Stimulated activated CD8-positive, alpha-beta memory T cell treated with anti-CD3 and anti-CD28 coated beads, Interleukin-12 subunit alpha, Interleukin-12 subunit beta, amount 100 ng/mL, for 4 hours (primary cell): Measurements from ENCODE around the gene ENTPD6.
A peak's percentile ranks its signal among the peaks of the same experiment; 100 is the strongest.
"Not testable (repeated sequence)": the region's sequence is repeated elsewhere in the genome, so short reads cannot be mapped to it uniquely, and the experiment has no call there.

Experiments
- DNase-seq: peaks from one replicate; pipeline ENCODE4 v3.0.0-alpha.2; 2020; ENCODE audit warnings: low read depth

ENTPD6 gene

DNA sequence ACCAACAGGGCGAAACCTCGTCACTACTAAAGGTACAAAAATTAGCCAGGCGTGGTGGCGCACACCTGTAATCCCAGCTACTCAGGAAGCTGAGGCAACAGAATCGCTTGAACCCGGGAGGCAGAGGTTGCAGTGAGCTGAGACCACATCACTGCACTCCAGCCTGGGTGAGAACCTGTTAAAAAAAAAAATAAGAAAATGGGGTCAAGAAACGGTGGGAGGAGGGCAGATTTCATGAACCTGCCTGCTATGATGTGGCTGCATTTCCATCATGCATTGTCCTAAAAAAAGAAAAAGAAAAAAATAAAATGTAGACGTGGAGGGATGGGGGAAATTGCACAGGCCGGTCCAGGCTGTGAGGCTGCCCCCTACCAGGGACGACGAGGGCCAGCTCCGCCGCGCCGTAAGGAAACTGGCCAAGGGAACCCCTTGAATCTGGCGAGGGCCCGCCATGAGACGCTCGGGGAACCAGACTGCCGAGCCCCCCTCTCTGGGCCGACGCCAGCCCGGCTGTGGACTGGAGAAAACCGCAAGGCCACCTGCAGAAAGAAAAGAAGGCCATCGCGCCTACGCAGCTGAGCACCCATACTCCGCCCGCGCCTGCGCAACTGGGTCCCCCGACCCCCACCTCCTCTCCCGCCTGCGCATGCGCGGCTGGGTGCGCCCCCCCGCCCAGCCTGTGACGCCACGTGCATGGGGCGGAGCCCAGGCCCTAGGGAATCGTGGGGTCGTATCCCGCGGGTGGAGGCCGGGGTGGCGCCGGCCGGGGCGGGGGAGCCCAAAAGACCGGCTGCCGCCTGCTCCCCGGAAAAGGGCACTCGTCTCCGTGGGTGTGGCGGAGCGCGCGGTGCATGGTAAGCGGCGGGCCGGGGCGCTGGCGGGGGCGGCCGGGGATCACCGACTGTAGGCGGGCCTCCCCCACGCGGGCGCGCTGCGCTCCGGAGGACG lies at the start of gene ENTPD6:
ENTPD6 (plus strand) TSS at position 699 of the 948 bp plus-strand sequence. CDS start 10,825 bp downstream, outside the sequence.
- DNase-seq: peak; percentile 91

DNA sequence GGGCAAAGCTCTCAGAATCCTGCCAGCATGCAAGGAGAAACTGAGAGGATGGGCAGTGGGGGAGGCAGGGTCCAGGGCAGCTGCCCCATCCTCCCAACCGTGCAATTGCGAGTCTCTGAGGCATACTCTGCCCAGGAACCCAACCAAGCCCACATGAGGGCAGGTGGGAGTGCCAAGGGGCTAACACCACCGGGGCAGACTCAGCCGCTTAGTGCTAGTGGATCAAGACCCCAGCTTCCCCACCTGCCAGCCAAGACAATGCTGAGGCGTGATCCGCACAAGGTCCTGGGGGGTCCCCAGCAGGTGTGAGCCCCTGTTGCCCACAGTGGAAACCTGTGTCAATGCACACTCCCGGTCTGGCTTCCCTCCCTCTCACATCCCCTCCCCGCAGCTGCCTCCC lies 48.5 kb upstream of the ENTPD6 start:
- no peak for DNase-seq

DNA sequence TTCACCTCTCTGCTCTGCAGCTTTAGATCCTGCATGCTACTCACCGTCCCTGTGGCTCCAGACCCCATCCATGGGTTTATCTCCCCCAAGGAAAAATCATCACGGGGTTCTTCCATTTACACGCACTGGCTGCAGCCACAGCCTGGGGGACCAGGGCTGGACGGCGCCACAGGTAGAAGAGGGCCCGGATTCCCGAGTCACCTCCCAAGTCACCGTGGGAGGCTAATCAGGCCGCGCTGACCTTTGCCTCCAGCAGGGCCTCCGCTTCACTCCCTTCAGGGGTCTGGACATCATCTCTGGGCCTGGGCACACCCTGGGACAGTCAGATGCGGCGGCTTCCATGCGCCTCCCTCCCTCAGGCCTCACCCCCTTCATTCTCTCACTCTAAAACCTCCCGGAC lies 47.8 kb upstream of the ENTPD6 start:
- no peak for DNase-seq

DNA sequence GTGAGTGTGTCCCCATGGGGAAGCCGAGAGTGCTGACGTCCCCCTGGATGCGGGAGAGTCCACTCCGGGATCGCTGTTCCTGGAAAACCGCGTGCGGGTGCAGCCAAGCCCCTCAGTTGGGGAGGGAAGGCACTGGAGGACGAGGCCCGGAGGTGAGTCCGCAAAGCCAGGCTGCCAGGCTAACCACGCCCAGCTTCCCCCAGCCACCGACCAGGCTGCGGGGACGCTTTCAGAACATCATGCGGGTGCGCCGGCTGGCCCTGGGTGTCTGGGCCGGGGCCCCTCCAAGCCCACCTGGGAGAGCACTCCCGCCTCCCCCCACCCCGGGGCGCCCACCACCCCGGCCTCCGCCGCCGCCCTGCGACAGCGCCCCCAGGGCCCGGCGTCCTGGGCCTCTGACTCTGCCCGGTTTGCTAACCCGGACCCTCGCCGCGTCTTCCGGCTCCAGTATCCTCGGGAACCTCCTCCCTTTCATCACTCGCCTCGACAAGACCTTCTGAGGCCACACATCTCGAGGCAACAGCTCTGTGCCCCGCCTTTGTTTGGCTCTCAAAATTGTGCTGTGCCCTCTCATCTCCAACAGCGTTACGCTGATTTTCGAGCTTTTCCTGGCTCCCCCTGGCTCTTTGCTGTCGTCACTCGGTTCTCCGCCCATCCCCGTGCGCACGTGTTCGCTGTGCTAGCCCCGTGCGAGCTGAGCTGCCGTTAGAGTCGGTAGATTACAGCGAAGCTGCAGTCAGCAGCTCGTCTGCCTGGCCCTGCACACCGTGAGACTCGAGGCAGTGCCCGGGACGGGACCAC lies 47.1 kb upstream of the ENTPD6 start:
- peak; percentile 48 for DNase-seq

DNA sequence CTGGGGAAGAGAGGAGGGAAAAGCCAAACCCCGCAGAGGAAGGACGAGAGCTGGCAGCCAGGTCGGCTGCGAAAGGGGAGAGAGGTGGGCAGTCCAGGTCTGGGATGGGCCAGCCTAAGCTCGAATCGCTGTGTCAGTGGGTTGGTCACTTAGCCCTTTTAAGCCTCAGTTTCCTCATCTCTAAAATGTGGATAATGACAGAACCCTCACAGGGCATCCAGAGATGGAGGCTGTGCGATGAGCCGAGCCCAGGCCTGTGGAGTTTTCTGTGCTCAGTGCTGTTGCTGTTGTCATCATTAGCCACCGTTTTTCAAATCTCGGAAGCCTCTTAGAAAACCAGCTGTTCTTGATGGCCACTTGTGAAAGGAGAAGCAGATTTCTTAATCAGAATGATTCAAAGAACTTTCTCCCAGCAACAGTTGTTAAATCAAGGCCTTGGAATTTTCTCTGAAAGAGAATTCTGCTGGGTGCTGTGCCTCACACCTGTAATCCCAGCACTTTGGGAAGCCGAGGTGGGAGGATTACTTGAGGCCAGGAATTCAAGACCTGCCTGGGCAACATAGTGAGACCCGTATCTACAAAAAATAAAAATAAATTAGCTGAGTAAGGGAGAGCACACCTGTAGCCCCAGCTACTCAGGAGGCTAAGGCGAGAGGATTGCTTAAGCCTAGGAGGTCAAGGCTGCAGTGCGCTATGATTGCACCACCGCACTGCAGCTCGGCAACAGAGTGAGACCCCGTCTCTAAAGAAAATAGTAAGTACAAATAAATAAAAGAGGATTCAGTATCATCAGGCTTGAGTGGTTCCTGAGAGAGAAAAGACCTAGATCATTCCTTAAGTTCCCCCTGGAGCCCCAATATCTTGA lies 46.3 kb upstream of the ENTPD6 start:
- DNase-seq: no peak

DNA sequence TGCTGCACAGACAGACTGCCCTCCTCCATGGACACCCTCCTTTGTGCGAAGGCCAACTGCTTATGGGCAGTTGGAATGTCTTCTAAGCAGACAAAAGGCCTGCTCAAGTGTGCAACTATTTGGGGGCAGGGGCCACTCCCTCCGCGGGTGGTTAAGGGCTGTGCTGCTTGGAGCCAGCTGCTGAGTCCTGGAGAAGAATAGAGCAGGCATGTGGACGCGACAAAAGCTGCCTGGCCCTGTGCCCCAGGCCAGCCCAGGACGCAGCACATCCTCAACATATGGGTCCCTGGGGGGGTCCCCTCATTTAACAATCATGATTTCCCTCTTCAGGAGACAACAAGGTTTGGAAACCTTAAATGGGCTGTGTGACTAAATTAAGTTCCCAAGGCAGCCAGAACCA lies 45.5 kb upstream of the ENTPD6 start:
- DNase-seq: no peak

DNA sequence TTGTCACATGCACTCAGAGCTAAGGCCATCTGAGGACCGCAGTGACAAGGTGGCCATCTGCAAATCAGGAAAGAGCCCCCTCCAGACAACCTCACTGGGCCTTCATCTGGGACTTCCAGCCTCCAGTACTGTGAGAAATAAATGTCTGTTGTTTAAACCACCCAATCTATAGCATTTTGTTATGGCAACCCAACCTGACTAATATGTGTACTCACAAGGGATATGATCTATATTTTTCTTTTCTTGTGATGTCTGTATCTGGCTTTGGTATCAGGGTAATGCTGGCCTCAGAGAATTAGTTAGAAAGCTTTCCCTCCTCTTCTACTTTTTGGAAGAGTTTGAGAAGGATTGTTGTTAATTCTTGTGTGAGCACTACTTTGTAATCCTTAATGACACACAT lies 37.5 kb upstream of the ENTPD6 start:
- DNase-seq: no peak

DNA sequence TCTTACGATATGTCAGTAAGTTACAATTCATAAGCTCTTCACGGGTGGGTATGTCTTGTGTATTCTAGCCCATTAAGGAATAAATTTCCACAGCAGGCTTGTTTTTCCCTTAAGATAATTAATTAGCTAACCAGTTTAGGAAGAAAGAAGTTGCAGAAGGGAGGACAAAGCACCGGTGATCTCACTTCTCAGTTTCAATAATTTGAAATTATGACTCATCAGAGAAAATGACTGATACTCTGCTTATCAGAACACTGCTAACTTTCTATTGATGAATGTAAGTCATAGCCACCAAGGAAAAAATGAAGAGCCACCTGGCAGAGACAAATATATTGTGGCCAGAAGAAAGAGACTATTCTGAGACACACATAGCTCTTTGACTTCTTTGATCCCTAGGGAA lies 35.0 kb upstream of the ENTPD6 start:
- no peak for DNase-seq

DNA sequence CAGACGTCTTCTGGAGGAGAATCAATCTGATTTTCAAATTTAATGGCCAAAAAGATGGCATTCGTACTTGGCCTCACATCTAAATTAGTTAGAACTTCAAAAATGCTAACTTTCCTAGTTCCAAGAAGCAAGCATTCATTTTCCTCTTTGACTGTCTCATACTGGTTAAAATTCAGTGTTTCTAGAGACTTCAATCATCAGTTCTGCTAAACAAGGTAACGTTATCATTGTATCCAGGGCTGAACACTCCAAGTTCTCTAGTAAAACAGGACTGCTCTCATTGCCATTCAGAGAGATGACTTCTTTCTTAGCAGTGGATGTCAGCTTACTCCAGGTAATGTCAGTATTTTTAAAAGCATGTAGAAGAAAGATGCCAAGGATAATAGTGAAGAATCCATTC lies 34.6 kb upstream of the ENTPD6 start:
- no peak for DNase-seq

DNA sequence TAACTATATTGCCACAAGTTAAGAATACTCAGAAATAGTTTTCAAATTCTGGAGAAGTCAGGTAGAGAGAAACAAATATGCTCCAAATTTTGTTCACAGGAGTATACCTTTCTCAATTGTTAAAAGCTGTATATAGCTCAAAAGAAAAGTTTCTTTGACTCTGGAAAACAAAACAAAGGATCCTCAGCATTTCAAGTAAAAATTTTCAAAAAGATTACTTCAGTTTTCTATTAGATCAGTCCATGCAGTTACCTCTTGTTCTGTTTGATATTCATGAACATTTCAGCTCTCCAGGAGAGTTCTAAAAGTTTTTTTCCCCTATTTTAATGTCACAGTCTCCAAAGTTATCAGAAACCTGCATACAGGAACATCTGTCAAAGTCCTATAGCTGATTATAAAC lies 30.4 kb upstream of the ENTPD6 start:
- no peak for DNase-seq

DNA sequence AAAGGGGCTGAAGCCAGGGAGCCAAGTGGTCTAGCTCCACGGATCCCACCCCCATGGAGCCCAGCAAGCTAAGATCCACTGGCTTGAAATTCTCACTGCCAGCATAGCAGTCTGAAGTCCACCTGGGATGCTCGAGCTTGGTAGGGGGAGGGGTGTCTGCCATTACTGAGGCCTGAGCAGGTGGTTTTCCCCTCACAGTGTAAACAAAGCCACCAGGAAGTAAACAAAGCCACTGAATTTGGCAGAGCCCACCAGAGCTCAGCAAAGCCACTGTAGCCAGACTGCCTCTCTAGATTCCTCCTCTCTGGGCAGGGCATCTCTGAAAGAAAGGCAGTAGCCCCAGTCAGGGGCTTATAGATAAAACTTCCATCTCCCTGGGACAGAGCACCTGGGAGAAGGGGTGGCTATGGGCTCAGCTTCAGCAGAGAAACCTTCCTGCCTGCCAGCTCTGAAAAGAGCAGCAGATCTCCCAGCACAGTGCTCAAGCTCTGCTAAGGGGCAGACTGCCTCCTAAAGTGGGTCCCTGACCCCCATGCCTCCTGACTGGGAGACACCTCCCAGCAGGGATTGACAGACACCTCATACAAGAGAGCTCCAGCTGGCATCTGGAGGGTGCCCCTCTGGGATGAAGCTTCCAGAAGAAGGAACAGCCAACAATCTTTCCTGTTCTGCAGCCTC lies 29.3 kb upstream of the ENTPD6 start:
- DNase-seq: not testable (repeated sequence)

DNA sequence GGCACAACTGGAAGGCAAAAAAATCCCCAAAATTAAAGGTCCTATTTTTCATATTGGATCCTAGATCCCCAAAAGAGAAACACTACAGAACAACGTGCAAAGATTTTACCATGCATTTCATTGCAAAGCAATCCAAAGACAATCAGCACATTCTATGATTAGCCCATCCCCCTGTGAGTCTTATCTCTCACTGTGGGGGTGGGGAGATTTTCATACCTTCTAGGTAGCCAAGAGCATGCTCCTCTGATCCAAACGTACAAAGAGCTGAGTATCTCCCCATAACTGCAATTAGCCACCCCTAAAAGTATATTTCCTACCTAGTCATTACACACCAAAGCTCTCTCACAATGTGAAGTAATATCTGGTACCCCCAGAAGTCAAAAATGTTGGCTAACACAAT lies 22.2 kb upstream of the ENTPD6 start:
- no peak for DNase-seq

DNA sequence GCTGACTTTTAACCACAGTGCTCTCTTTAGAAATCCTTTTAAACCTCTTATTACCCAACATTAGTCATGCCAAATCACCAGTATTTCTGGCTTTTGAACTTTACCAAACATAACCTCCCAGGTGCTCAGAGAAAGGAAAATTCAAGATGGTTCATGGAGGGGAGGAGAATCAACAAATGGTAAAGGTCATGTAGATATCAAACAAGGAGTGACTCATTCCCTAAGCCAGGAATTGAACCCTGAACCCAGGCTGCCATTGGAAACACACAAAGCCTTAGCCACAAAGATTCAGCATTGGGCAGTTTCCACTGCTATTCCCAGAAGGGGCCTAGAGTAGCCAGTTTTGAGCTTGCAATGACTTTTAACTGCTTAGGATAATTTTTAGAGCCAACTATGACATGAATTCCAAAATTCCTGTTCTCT lies 21.6 kb upstream of the ENTPD6 start:
- no peak for DNase-seq

DNA sequence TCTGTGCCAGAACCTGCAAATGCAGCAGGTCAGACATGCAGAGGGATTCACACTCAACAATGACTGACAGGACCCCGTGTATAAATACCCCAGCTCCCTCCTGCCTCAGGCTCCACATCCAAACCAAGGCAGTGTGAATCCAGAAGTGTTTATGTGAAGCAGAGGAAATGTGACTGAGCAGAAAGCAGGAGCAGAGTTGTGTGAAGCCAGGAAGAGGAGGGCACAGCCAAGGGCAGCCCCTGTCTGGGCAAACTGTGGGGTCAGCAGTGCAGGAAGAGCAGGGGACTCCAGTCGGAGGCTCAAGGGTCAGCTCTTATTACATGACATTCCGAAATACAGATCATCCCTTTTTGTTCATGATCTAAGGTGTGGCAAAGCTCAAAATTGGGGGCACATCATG lies 19.3 kb upstream of the ENTPD6 start:
- DNase-seq: no peak

DNA sequence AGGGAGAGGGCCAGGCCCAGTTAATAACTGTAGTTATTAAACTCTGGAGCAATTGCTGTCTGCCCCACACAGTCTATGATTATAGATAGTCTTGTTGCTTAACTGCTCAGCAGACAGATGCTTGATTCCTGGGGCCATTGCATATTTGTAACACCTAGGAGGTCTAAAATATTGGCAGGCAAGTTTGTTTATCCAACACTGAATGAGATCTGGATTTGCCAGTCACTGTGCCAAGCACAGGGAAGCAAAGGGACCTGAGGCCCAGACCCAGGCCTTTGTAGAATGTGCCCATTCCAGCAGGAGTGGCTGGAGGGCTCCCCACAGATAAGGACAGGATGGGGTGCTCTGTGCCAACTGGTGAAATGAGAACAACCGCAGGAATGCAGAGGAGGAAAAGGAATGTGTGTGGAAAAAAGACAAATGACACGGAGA lies 17.6 kb upstream of the ENTPD6 start:
- no peak for DNase-seq

DNA sequence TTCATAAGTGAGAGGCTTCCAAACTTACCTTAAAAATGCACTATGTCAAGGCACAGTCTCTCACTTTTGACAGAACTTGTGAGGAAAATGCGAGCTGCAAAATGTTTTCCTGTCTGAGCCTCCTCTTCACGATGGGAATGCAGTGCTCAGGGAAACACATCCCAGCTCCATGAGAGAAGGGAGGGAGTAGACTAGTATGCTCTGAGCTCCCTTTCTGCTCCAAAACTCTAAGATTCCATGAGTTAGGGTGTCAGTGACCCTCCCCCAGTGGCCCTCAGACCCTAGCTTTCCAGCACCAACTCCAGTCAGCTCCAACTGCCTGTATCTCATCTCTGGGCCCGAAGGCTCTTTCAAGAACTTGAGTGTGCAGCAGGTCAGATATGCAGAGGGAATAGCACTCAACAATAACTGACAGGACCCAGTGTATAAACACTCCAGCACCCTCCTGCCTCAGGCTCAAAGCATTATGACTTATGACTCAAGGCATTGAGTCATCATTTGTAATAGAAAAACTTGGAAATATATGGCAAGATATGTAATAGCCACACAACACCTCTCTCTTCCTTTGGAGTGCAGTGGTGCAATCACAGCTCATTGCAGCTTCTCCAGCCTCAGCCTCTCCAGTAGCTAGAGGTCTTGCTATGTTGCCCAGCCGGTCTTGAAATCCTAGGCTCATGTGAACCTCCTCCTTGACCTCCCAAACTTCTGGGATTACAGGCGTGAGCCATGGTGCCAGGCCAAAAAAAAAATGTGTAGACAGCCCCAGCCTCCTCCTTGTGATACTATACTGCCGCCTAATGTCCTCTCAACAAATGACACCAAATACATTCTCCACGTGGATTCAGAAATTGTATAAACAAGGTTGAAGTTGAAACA lies 16.7 kb upstream of the ENTPD6 start:
- no peak for DNase-seq

DNA sequence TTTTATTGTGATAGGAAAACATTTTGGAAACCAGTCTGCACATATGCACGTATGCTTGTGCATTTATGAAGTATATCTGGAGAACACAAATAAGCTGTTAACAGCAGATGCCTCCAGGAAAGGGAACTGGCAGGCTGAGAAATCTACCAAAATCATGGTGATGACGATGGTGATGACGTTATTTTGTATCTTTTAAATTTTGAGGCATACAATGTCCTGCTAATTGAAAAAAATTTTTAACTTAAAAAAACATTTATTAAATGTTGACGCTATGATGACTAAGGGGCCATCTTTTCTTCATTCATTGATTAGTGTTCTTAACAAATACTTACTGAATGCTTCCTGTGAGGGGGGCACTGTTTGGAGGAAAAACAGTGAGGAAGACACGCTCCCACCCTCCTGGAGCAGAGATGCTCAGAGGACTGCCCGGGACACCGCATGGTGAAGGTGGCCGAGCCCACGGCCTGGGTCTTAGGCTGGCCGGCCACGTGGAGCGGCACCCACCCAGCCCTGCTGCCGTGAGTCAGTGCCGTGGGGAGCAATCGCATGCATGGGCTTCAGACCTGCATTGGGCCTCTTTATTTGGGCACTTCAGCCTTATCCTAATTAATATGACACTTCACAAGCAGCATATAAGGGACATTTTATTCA lies 15.9 kb upstream of the ENTPD6 start:
- DNase-seq: no peak

DNA sequence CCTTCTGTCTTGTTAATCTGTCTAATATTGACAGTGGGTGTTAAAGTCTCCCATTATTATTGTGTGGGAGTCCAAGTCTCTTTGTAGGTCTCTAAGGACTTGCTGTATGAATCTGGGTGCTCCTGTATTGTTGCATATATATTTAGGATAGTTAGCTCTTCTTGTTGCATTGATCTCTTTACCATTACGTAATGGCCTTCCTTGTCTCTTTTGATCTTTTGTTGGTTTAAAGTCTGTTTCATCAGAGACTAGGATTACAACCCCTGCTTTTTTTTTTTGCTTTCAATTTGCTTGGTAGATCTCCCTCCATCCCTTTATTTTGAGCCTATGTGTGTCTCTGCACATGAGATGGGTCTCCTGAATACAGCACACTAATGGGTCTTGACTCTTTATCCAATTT lies 11.1 kb upstream of the ENTPD6 start:
- not testable (repeated sequence) for DNase-seq

DNA sequence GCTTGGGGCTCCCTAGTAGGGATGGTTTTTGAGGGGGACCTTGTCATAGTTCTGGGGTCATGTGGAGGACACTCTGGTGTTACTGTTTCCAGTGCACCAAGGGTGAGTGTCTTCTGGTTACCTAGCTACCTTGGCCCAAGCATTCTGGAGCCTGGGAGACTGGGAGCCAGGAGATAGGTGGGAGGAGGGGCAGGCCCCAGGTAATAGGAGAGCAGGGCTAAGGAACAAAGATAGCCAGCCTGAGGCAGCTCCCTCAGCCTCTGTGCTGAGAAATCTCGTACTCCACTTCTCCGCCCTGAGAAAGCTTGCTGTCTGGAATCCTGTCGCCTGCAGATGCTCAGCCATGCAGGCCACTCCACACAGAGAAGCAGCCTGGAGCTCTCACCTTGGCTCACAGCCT lies 8.3 kb upstream of the ENTPD6 start:
- no peak for DNase-seq

DNA sequence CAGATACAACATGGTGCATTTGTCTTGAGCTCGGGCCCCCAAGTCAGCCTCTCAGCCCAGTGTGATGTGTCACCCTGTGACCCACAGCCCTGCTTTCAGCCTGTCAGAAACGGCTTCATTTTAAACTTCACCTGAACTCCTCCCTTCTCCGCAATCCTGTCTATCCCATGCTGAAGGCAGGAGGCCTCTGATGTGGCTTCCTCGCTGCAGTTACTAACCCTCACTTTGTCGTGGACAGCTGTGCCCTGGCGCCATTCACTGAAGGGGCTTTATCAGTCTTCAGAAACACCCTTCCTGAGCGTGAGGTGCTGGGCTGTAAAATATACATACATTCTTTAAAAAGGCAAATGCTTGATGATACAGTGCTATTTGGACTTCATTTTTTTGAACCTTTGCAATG lies 7.9 kb upstream of the ENTPD6 start:
- no peak for DNase-seq
